ENCODE data around the gene HOOK1.

Gene HOOK1

GRCh38 chr1:59814901-59815825, at the start of gene HOOK1:
Gene HOOK1 (plus strand): TSS chr1:59814949. CDS start chr1:59815118, 169 bp downstream.
- peak within 1 kb of the TSS; percentile 88 for H3K4me3 ChIP-seq (ENCODE audit: insufficient read length, low read depth)
- H3K36me3 ChIP-seq (ENCODE audit: insufficient read depth, insufficient read length, low read length), result no peaks in the 10 kb centered on the region
- H3K27me3 ChIP-seq (ENCODE audit: insufficient read depth, insufficient read length), result peaks cover 16% of the 10 kb centered on the region
- peak; percentile 6 for DNase-seq (ENCODE audit: low read depth, low spot score)
- TF ChIP-seq ZNF274 (IDR thresholded peaks at IDR 0.05; ENCODE audit: low read depth, low read length) (no peak), YY1 (IDR thresholded peaks at IDR 0.05; ENCODE audit: insufficient read depth, insufficient read length) (no peak), SUZ12 (IDR thresholded peaks at IDR 0.05; ENCODE audit: extremely low read depth, insufficient read depth, insufficient read length) (no peak)
- H3K4me1 ChIP-seq (ENCODE audit: insufficient read depth, insufficient read length), result no peaks in the 10 kb centered on the region
- H3K9ac ChIP-seq (ENCODE audit: insufficient read length, low read depth), result peak within 1 kb of the TSS; percentile 88
- H3K9me3 ChIP-seq (ENCODE audit: insufficient read depth, low read length), result no peaks in the 10 kb centered on the region

- TF ChIP-seq SUZ12 (IDR thresholded peaks at IDR 0.05; ENCODE audit: extremely low read depth, insufficient read depth, insufficient read length), result no peak
- TF ChIP-seq ZNF274 (IDR thresholded peaks at IDR 0.05; ENCODE audit: low read depth, low read length), result no peak
- no peak for TF ChIP-seq YY1 (IDR thresholded peaks at IDR 0.05; ENCODE audit: insufficient read depth, insufficient read length)
- H3K27me3 ChIP-seq (ENCODE audit: insufficient read depth, insufficient read length), result no peaks in the 10 kb centered on the region
- DNase-seq (ENCODE audit: low read depth, low spot score), result no peak
- no peaks in the 10 kb centered on the region for H3K36me3 ChIP-seq (ENCODE audit: insufficient read depth, insufficient read length, low read length)
- H3K9ac ChIP-seq (ENCODE audit: insufficient read length, low read depth), result no peak overlapping the region
- no peaks in the 10 kb centered on the region for H3K9me3 ChIP-seq (ENCODE audit: insufficient read depth, low read length)
- no peak overlapping the region for H3K4me3 ChIP-seq (ENCODE audit: insufficient read length, low read depth)
- no peaks in the 10 kb centered on the region for H3K4me1 ChIP-seq (ENCODE audit: insufficient read depth, insufficient read length)
Observed at GRCh38 chr1:59765011-59765730, 49.6 kb upstream of the HOOK1 start.

- Histone ChIP-seq H3K27me3 (ENCODE audit: insufficient read depth, insufficient read length) (no peaks in the 10 kb centered on the region), H3K4me1 (ENCODE audit: insufficient read depth, insufficient read length) (no peaks in the 10 kb centered on the region), H3K9me3 (ENCODE audit: insufficient read depth, low read length) (no peaks in the 10 kb centered on the region), H3K9ac (ENCODE audit: insufficient read length, low read depth) (no peak overlapping the region), H3K4me3 (ENCODE audit: insufficient read length, low read depth) (no peak overlapping the region), H3K36me3 (ENCODE audit: insufficient read depth, insufficient read length, low read length) (no peaks in the 10 kb centered on the region)
- TF ChIP-seq ZNF274 (IDR thresholded peaks at IDR 0.05; ENCODE audit: low read depth, low read length) (no peak), SUZ12 (IDR thresholded peaks at IDR 0.05; ENCODE audit: extremely low read depth, insufficient read depth, insufficient read length) (no peak), YY1 (IDR thresholded peaks at IDR 0.05; ENCODE audit: insufficient read depth, insufficient read length) (no peak)
- no peak for DNase-seq (ENCODE audit: low read depth, low spot score)
Observed at GRCh38 chr1:59766227-59766855, 48.4 kb upstream of the HOOK1 start.

GRCh38 chr1:59767119-59767518, 47.6 kb upstream of the HOOK1 start:
- no peaks in the 10 kb centered on the region for H3K27me3 ChIP-seq (ENCODE audit: insufficient read depth, insufficient read length)
- H3K9ac ChIP-seq (ENCODE audit: insufficient read length, low read depth), result no peak overlapping the region
- H3K9me3 ChIP-seq (ENCODE audit: insufficient read depth, low read length), result no peaks in the 10 kb centered on the region
- no peaks in the 10 kb centered on the region for H3K4me1 ChIP-seq (ENCODE audit: insufficient read depth, insufficient read length)
- H3K36me3 ChIP-seq (ENCODE audit: insufficient read depth, insufficient read length, low read length), result no peaks in the 10 kb centered on the region
- H3K4me3 ChIP-seq (ENCODE audit: insufficient read length, low read depth), result no peak overlapping the region
- no peak for DNase-seq (ENCODE audit: low read depth, low spot score)
- TF ChIP-seq SUZ12 (IDR thresholded peaks at IDR 0.05; ENCODE audit: extremely low read depth, insufficient read depth, insufficient read length), result no peak
- no peak for TF ChIP-seq ZNF274 (IDR thresholded peaks at IDR 0.05; ENCODE audit: low read depth, low read length)
- no peak for TF ChIP-seq YY1 (IDR thresholded peaks at IDR 0.05; ENCODE audit: insufficient read depth, insufficient read length)

- H3K9ac ChIP-seq (ENCODE audit: insufficient read length, low read depth), result no peak overlapping the region
- H3K36me3 ChIP-seq (ENCODE audit: insufficient read depth, insufficient read length, low read length), result no peaks in the 10 kb centered on the region
- H3K27me3 ChIP-seq (ENCODE audit: insufficient read depth, insufficient read length), result no peaks in the 10 kb centered on the region
- H3K9me3 ChIP-seq (ENCODE audit: insufficient read depth, low read length), result no peaks in the 10 kb centered on the region
- no peak for TF ChIP-seq SUZ12 (IDR thresholded peaks at IDR 0.05; ENCODE audit: extremely low read depth, insufficient read depth, insufficient read length)
- no peak for TF ChIP-seq ZNF274 (IDR thresholded peaks at IDR 0.05; ENCODE audit: low read depth, low read length)
- no peak for TF ChIP-seq YY1 (IDR thresholded peaks at IDR 0.05; ENCODE audit: insufficient read depth, insufficient read length)
- H3K4me1 ChIP-seq (ENCODE audit: insufficient read depth, insufficient read length), result no peaks in the 10 kb centered on the region
- H3K4me3 ChIP-seq (ENCODE audit: insufficient read length, low read depth), result no peak overlapping the region
- DNase-seq (ENCODE audit: low read depth, low spot score), result no peak
Observed at GRCh38 chr1:59768792-59769735, 45.7 kb upstream of the HOOK1 start.

- H3K36me3 ChIP-seq (ENCODE audit: insufficient read depth, insufficient read length, low read length), result no peaks in the 10 kb centered on the region
- H3K9ac ChIP-seq (ENCODE audit: insufficient read length, low read depth), result no peak overlapping the region
- TF ChIP-seq ZNF274 (IDR thresholded peaks at IDR 0.05; ENCODE audit: low read depth, low read length) (no peak), SUZ12 (IDR thresholded peaks at IDR 0.05; ENCODE audit: extremely low read depth, insufficient read depth, insufficient read length) (no peak), YY1 (IDR thresholded peaks at IDR 0.05; ENCODE audit: insufficient read depth, insufficient read length) (no peak)
- no peaks in the 10 kb centered on the region for H3K27me3 ChIP-seq (ENCODE audit: insufficient read depth, insufficient read length)
- H3K9me3 ChIP-seq (ENCODE audit: insufficient read depth, low read length), result no peaks in the 10 kb centered on the region
- DNase-seq (ENCODE audit: low read depth, low spot score), result no peak
- no peak overlapping the region for H3K4me3 ChIP-seq (ENCODE audit: insufficient read length, low read depth)
- no peaks in the 10 kb centered on the region for H3K4me1 ChIP-seq (ENCODE audit: insufficient read depth, insufficient read length)
Observed at GRCh38 chr1:59769736-59770095, 45.0 kb upstream of the HOOK1 start.
